KBM-7 (cell line): ENCODE data around the gene FAM110A.
A peak's percentile ranks its signal among the peaks of the same experiment; 100 is the strongest.
"Not testable (repeated sequence)": the region's sequence is repeated elsewhere in the genome, so short reads cannot be mapped to it uniquely, and the experiment has no call there.

ENCODE experiments used
- DNase-seq: peaks from one replicate; pipeline ENCODE4 v3.0.0-alpha.2; 2015
- in situ Hi-C: fragments of 300-500 bp; cut with MboI; formaldehyde crosslinking; loops from 2 replicates; pipeline ENCODE4 v1.14.3; 2020; ENCODE audit warnings: low sequenced_read_pairs, low pct_unique_long_range_greater_than_20kb, mixed read lengths

Gene FAM110A

DNA sequence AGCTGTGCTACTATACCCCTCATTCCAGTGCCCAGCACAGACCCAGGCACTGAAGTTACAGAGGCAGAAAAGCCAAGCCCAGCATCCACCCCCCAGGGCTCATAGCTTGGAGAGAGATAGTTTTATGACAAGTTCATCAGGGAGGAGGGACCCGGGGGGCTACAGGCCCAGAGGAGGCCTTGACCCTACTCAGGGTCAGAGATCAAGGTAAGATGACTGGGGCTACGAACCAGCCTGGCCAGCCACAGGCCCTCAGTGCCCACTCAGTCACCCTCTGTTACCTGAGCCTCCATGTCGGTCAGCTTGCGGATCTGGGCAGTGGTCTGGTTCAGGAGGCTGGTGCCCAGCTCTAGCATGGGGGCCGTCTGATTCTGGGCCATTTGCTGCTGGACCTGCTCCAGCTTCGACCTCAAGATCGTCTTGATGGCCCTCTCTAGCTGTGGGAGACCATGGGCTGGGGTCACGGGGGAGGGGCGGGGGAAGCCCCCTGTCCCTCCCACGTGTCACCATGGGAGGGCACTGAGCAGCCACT, 56.5 kb downstream of the FAM110A start:
- DNase-seq = no peak
- in situ Hi-C loops = no loop called here

DNA sequence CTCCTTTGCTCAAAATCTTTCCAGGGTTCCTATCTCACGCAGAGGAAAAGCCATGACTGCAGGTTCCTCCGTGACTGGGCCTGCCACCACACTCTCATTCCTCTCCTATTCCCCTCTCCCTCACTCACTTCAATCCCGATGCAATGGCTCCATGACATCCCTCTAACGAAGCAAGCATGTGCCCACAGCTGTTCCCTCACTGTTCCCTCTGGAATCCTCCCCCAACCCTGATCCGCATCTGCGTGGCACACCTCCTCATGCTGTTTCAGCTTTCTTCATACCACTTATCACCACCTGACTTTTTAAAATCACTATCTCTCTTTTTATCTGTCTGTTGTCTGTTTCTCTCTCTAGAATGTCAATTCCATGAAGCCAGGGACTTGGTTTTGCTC, 57.1 kb downstream of the FAM110A start:
- in situ Hi-C loops = no loop called here
- no peak for DNase-seq

- DNase-seq = peak; percentile 30
- in situ Hi-C loops = no loop called here
Measured at GRCh38 chr20:891058-891705, 57.7 kb downstream of the FAM110A start.

- in situ Hi-C loops = no loop called here
Measured at GRCh38 chr20:891706-892080, 58.2 kb downstream of the FAM110A start.

GRCh38 chr20:892371-892770, 58.9 kb downstream of the FAM110A start:
- DNase-seq, in situ Hi-C loops: not testable (repeated sequence)

More at GRCh38 chr20:891706-892080, 58.2 kb downstream of the FAM110A start:
- DNase-seq = no peak
